Common myeloid progenitor, CD34-positive (primary cell): ENCODE results near the gene EXO1.
A peak's percentile ranks its signal among the peaks of the same experiment; 100 is the strongest.

Experiments used
- CTCF ChIA-PET: fragments of 350-600 bp; sonication (Branson Sonifier 250); formaldehyde crosslinking; loops from one replicate; lab custom pipeline; 2021; ENCODE audit warnings: antibody characterized with exemption; lab: Charles Lee
- POLR2A ChIA-PET: fragments of 350-600 bp; sonication (Branson Sonifier 250); formaldehyde crosslinking; loops from one replicate; lab custom pipeline; 2021; ENCODE audit warnings: antibody characterized with exemption; lab: Charles Lee
- DNase-seq, 3 donors: peaks; one replicate each; pipeline versions ENCODE4 v3.0.0 to v3.0.0-alpha.2; 2013
- H3K27ac ChIP-seq, 2 experiments: 1 replicate in 1 of 2; 2 replicates in 1 of 2; pipeline ENCODE4 v1.7.0; 2013; ENCODE audit warnings: inconsistent platforms in 2 of 2, low read length in 2 of 2, mild to moderate bottlenecking in 2 of 2, low read depth in 1 of 2, moderate library complexity in 1 of 2; ENCODE audit not compliant: severe bottlenecking in 2 of 2, insufficient read depth in 1 of 2, poor library complexity in 1 of 2
- H3K27me3 ChIP-seq, 5 experiments: replicated peaks in 2 of 5; 1 replicate in 3 of 5; 2 replicates in 2 of 5; pipeline versions ENCODE4 v1.6.1 to v1.7.0; 2013; ENCODE audit warnings: low read length in 4 of 5, mild to moderate bottlenecking in 2 of 5, moderate library complexity in 2 of 5, inconsistent platforms in 1 of 5; ENCODE audit not compliant: insufficient read depth in 5 of 5, control insufficient read depth in 4 of 5
- H3K36me3 ChIP-seq, 4 experiments: 1 replicate in 2 of 4; 2 replicates in 2 of 4; pipeline versions ENCODE4 v1.6.1 to v1.7.0; 2013; ENCODE audit warnings: low read length in 3 of 4, control low read depth in 1 of 4, mild to moderate bottlenecking in 1 of 4; ENCODE audit not compliant: control insufficient read depth in 4 of 4, insufficient read depth in 4 of 4
- H3K4me1 ChIP-seq, 4 experiments: 1 replicate in 3 of 4; 2 replicates in 1 of 4; pipeline versions ENCODE4 v1.6.1 to v1.7.1; 2013; ENCODE audit warnings: low read length in 3 of 4, mild to moderate bottlenecking in 3 of 4, control low read depth in 1 of 4, inconsistent platforms in 1 of 4, moderate library complexity in 1 of 4; ENCODE audit not compliant: control insufficient read depth in 4 of 4, insufficient read depth in 4 of 4; ENCODE audit errors: control extremely low read depth in 1 of 4
- H3K4me3 ChIP-seq, 7 experiments: 1 replicate in 4 of 7; 2 replicates in 3 of 7; pipeline versions ENCODE4 v1.5.1 to v1.7.0; 2013; ENCODE audit warnings: mild to moderate bottlenecking in 7 of 7, low read length in 6 of 7, moderate library complexity in 6 of 7, inconsistent platforms in 2 of 7, low read depth in 2 of 7, control low read depth in 1 of 7; ENCODE audit not compliant: insufficient read depth in 4 of 7, control insufficient read depth in 1 of 7; ENCODE audit errors: extremely low read depth in 1 of 7
- H3K9me3 ChIP-seq, 5 experiments: 1 replicate in 4 of 5; 2 replicates in 1 of 5; pipeline versions ENCODE4 v1.6.1 to v1.7.1; 2013; ENCODE audit warnings: low read length in 4 of 5, mild to moderate bottlenecking in 2 of 5, inconsistent platforms in 1 of 5, low read depth in 1 of 5, moderate library complexity in 1 of 5; ENCODE audit not compliant: control insufficient read depth in 4 of 5, insufficient read depth in 2 of 5; ENCODE audit errors: control extremely low read depth in 1 of 5
- WGBS: methylation state at CpG from one replicate; pipeline ENCODE4 v1.1.5; 2013; ENCODE audit not compliant: insufficient coverage; 5-methylcytosine and 5-hydroxymethylcytosine counted together

Gene EXO1

GRCh38 chr1:241829468-241829867, 18.5 kb upstream of the EXO1 start:
- no peak for DNase-seq
- no peak overlapping the region for H3K4me3 ChIP-seq
- ChIA-PET POLR2A (no interaction called here), CTCF (interaction anchor here (1.7 kb wide), 1 partner anchor 9 kb away, joined by 7 read pairs; no protein-coding TSS in a partner anchor)
- no peaks in the 10 kb centered on the region for H3K4me1 ChIP-seq
- H3K27ac ChIP-seq: no peak overlapping the region
- H3K36me3 ChIP-seq: no peaks in the 10 kb centered on the region
- peaks cover 0 to 2% (median 0%) of the 10 kb centered on the region in 5 experiments for H3K27me3 ChIP-seq
- H3K9me3 ChIP-seq: no peaks in the 10 kb centered on the region

GRCh38 chr1:241834733-241835377, 13.1 kb upstream of the EXO1 start:
- H3K4me1 ChIP-seq: no peaks in the 10 kb centered on the region
- ChIA-PET CTCF (interaction anchor here (0.9 to 1.9 kb wide), 5 partner anchors 10 to 229 kb away, joined by 3 to 7 read pairs (median 4); no protein-coding TSS in a partner anchor), POLR2A (no interaction called here)
- H3K36me3 ChIP-seq: no peaks in the 10 kb centered on the region
- WGBS: no CpG with 5 or more reads among the region's 1 CpG
- no peak overlapping the region for H3K27ac ChIP-seq
- no peak overlapping the region for H3K4me3 ChIP-seq
- no peaks in the 10 kb centered on the region for H3K9me3 ChIP-seq
- peaks cover 0 to 4% (median 0%) of the 10 kb centered on the region in 5 experiments for H3K27me3 ChIP-seq
- peak; percentile 22 to 34 (median 24) for DNase-seq

GRCh38 chr1:241836941-241837340, 11.1 kb upstream of the EXO1 start:
- 100% methylated on average over 1 of the region's 2 CpGs for WGBS
- Histone ChIP-seq H3K36me3 (no peaks in the 10 kb centered on the region), H3K4me1 (no peaks in the 10 kb centered on the region), H3K4me3 (no peak overlapping the region), H3K9me3 (no peaks in the 10 kb centered on the region), H3K27ac (no peak overlapping the region), H3K27me3 (peaks cover 0 to 4% (median 0%) of the 10 kb centered on the region in 5 experiments)
- CTCF ChIA-PET: interaction anchor here (0.6 to 1.0 kb wide), 2 partner anchors 12 to 15 kb away, joined by 3 read pairs; no protein-coding TSS in a partner anchor
- POLR2A ChIA-PET: no interaction called here
- DNase-seq: no peak

- Histone ChIP-seq H3K27ac (no peak overlapping the region), H3K4me3 (no peak overlapping the region), H3K4me1 (no peaks in the 10 kb centered on the region), H3K27me3 (peaks cover 0 to 4% (median 0%) of the 10 kb centered on the region in 5 experiments), H3K9me3 (no peaks in the 10 kb centered on the region), H3K36me3 (no peaks in the 10 kb centered on the region)
- DNase-seq: no peak
- POLR2A ChIA-PET: no interaction called here
- 90% methylated on average over 2 of the region's 5 CpGs for WGBS
- CTCF ChIA-PET: interaction anchor here (2.0 kb wide), 1 partner anchor 9 kb away, joined by 7 read pairs; no protein-coding TSS in a partner anchor
Observed at GRCh38 chr1:241837416-241837815, 10.6 kb upstream of the EXO1 start.

- ChIA-PET POLR2A (interaction anchor here (0.6 kb wide), 1 partner anchor 226 kb away, joined by 3 read pairs; no protein-coding TSS in a partner anchor), CTCF (interaction anchor here (1.5 to 2.0 kb wide), 2 partner anchors 9 to 227 kb away, joined by 4 to 7 read pairs; no protein-coding TSS in a partner anchor)
- Histone ChIP-seq H3K36me3 (no peaks in the 10 kb centered on the region), H3K27me3 (peaks cover 0 to 4% (median 0%) of the 10 kb centered on the region in 5 experiments), H3K4me3 (no peak overlapping the region), H3K9me3 (no peaks in the 10 kb centered on the region), H3K27ac (no peak overlapping the region), H3K4me1 (no peaks in the 10 kb centered on the region)
- DNase-seq: no peak
- WGBS: 100% methylated on average over 4 of the region's 4 CpGs
Observed at GRCh38 chr1:241837901-241838300, 10.1 kb upstream of the EXO1 start.

GRCh38 chr1:241838897-241839296, 9.1 kb upstream of the EXO1 start:
- H3K27me3 ChIP-seq: peaks cover 0 to 4% (median 0%) of the 10 kb centered on the region in 5 experiments
- no peak overlapping the region for H3K4me3 ChIP-seq
- ChIA-PET CTCF (interaction anchor here (0.7 to 2.0 kb wide), 3 partner anchors 10 to 228 kb away, joined by 3 to 7 read pairs (median 4); no protein-coding TSS in a partner anchor), POLR2A (no interaction called here)
- no peaks in the 10 kb centered on the region for H3K36me3 ChIP-seq
- no peaks in the 10 kb centered on the region for H3K4me1 ChIP-seq
- no peaks in the 10 kb centered on the region for H3K9me3 ChIP-seq
- H3K27ac ChIP-seq: no peak overlapping the region
- WGBS: 100% methylated on average over 3 of the region's 5 CpGs
- DNase-seq: no peak

GRCh38 chr1:241839369-241839979, 8.5 kb upstream of the EXO1 start:
- Histone ChIP-seq H3K36me3 (no peaks in the 10 kb centered on the region), H3K4me1 (no peaks in the 10 kb centered on the region), H3K9me3 (no peaks in the 10 kb centered on the region), H3K27ac (no peak overlapping the region), H3K27me3 (peaks cover 0 to 4% (median 0%) of the 10 kb centered on the region in 5 experiments), H3K4me3 (no peak overlapping the region)
- no peak for DNase-seq
- ChIA-PET POLR2A (no interaction called here), CTCF (interaction anchor here (1.5 to 2.0 kb wide), 2 partner anchors 11 to 229 kb away, joined by 4 to 7 read pairs; no protein-coding TSS in a partner anchor)
- WGBS: 100% methylated on average over 3 of the region's 6 CpGs
